ENCODE data around the gene KCNK4. TPM values are rescaled to one million over a fixed set of nuclear protein-coding genes. Genes with fewer than 3 reads are reported as not detected.

KCNK4 gene
- total and polyA plus RNA-seq, 7 donors: 0.71 TPM; not detected in 6

- 83 to 93% methylated on average over 4 of the region's 4 CpGs for WGBS, 2 donors
Measured at GRCh38 chr11:64295760-64296159, 4.7 kb downstream of the KCNK4 start.

GRCh38 chr11:64296236-64296635 is 5.1 kb downstream of the KCNK4 start:
- Histone ChIP-seq H3K36me3 (no peaks in the 10 kb centered on the region), H3K4me3 (no peak overlapping the region), H3K27me3 (peaks cover 58 to 100% (median 96%) of the 10 kb centered on the region in 3 donors), H3K9me3 (no peaks in the 10 kb centered on the region), H3K27ac (no peak overlapping the region), H3K4me1 (peaks cover 0 to 41% (median 39%) of the 10 kb centered on the region in 4 donors)
- 11 to 38% methylated on average over 1 of the region's 1 CpG for WGBS, 2 donors
- no peak for DNase-seq
- intact Hi-C loops (cut with DNase I): no loop called here
- TF ChIP-seq POLR2A (IDR thresholded peaks at IDR 0.05): no peak
- TF ChIP-seq CTCF (IDR thresholded peaks at IDR 0.05): no peak
- TF ChIP-seq EP300 (IDR thresholded peaks at IDR 0.05): no peak
- TF ChIP-seq POLR2AphosphoS5 (IDR thresholded peaks at IDR 0.05): no peak

More at GRCh38 chr11:64295760-64296159, 4.7 kb downstream of the KCNK4 start:
- Histone ChIP-seq H3K27ac (no peak overlapping the region), H3K36me3 (no peaks in the 10 kb centered on the region), H3K9me3 (no peaks in the 10 kb centered on the region), H3K4me1 (peaks cover 0 to 41% (median 37%) of the 10 kb centered on the region in 4 donors), H3K4me3 (no peak overlapping the region), H3K27me3 (peaks cover 60 to 100% (median 98%) of the 10 kb centered on the region in 3 donors)
- intact Hi-C loops (cut with DNase I): no loop called here
- DNase-seq: no peak
- TF ChIP-seq EP300 (IDR thresholded peaks at IDR 0.05) (no peak), CTCF (IDR thresholded peaks at IDR 0.05) (no peak), POLR2A (IDR thresholded peaks at IDR 0.05) (no peak), POLR2AphosphoS5 (IDR thresholded peaks at IDR 0.05) (no peak)

GRCh38 chr11:64296830-64297698 is 6.0 kb downstream of the KCNK4 start:
- TF ChIP-seq EP300 (IDR thresholded peaks at IDR 0.05) (no peak), POLR2AphosphoS5 (IDR thresholded peaks at IDR 0.05) (no peak)
- H3K27me3 ChIP-seq: peaks cover 50 to 100% (median 96%) of the 10 kb centered on the region in 3 donors
- H3K27ac ChIP-seq: no peak overlapping the region
- WGBS, 2 donors: 14% methylated on average over 34 of the region's 34 CpGs
- DNase-seq: no peak
- H3K9me3 ChIP-seq: no peaks in the 10 kb centered on the region
- peaks cover 0 to 34% (median 32%) of the 10 kb centered on the region in 4 donors for H3K4me1 ChIP-seq
- no peaks in the 10 kb centered on the region for H3K36me3 ChIP-seq
- intact Hi-C loops (cut with DNase I): no loop called here
- no peak overlapping the region for H3K4me3 ChIP-seq

GRCh38 chr11:64297699-64298358 is 6.7 kb downstream of the KCNK4 start:
- H3K4me1 ChIP-seq: peaks cover 0 to 29% (median 25%) of the 10 kb centered on the region in 4 donors
- H3K9me3 ChIP-seq: no peaks in the 10 kb centered on the region
- WGBS, 2 donors: 19 to 40% methylated on average over 18 of the region's 18 CpGs
- no peak overlapping the region for H3K27ac ChIP-seq
- intact Hi-C loops (cut with DNase I): no loop called here
- H3K36me3 ChIP-seq: no peaks in the 10 kb centered on the region
- TF ChIP-seq EP300 (IDR thresholded peaks at IDR 0.05) (no peak), POLR2A (IDR thresholded peaks at IDR 0.05) (no peak), POLR2AphosphoS5 (IDR thresholded peaks at IDR 0.05) (no peak), CTCF (IDR thresholded peaks at IDR 0.05) (no peak)
- peaks cover 42 to 100% (median 91%) of the 10 kb centered on the region in 3 donors for H3K27me3 ChIP-seq
- no peak for DNase-seq
- no peak overlapping the region for H3K4me3 ChIP-seq
